HG02943 (cell line): ENCODE results near the gene MCCD1.
"Not testable (repeated sequence)": the region's sequence is repeated elsewhere in the genome, so short reads cannot be mapped to it uniquely, and the experiment has no call there.

ENCODE experiments used
- ATAC-seq: cut with Tn5 transposase; IDR thresholded peaks from one replicate; pipeline ENCODE4 v1.9.1; 2021; ENCODE audit warnings: mild to moderate bottlenecking, low read depth, moderate library complexity; ENCODE audit not compliant: unreplicated experiment

The MCCD1 gene

GRCh38 chr6:31528821-31529328, at the start of gene MCCD1:
MCCD1 (plus strand) TSS chr6:31528962; CDS start chr6:31529015, 53 bp downstream.
- ATAC-seq, result no peak

- ATAC-seq, result no peak
Observed at GRCh38 chr6:31479151-31479932, 49.4 kb upstream of the MCCD1 start.

GRCh38 chr6:31479933-31480535, 48.7 kb upstream of the MCCD1 start:
- no peak for ATAC-seq

- ATAC-seq, result no peak
Observed at GRCh38 chr6:31480574-31480973, 48.2 kb upstream of the MCCD1 start.

GRCh38 chr6:31483392-31483791, 45.4 kb upstream of the MCCD1 start:
- ATAC-seq, result no peak

- ATAC-seq, result no peak
Observed at GRCh38 chr6:31485055-31485454, 43.7 kb upstream of the MCCD1 start.

GRCh38 chr6:31486065-31486837, 42.5 kb upstream of the MCCD1 start:
- ATAC-seq, result not testable (repeated sequence)

- ATAC-seq, result not testable (repeated sequence)
Observed at GRCh38 chr6:31487674-31488073, 41.1 kb upstream of the MCCD1 start.

GRCh38 chr6:31489086-31489485, 39.7 kb upstream of the MCCD1 start:
- ATAC-seq, result no peak

GRCh38 chr6:31490115-31490873, 38.5 kb upstream of the MCCD1 start:
- ATAC-seq, result no peak

- ATAC-seq, result not testable (repeated sequence)
Observed at GRCh38 chr6:31493550-31493874, 35.2 kb upstream of the MCCD1 start.

GRCh38 chr6:31493875-31494694, 34.7 kb upstream of the MCCD1 start:
- ATAC-seq, result peak; percentile 49

GRCh38 chr6:31495580-31495979, 33.2 kb upstream of the MCCD1 start:
- no peak for ATAC-seq

- ATAC-seq, result not testable (repeated sequence)
Observed at GRCh38 chr6:31496826-31497225, 31.9 kb upstream of the MCCD1 start.

GRCh38 chr6:31497531-31498476, 31.0 kb upstream of the MCCD1 start, which contains the start of gene MICB:
MICB (plus strand) TSS chr6:31498145; CDS start chr6:31498194, 49 bp downstream.
- peak; percentile 43 for ATAC-seq

- no peak for ATAC-seq
Observed at GRCh38 chr6:31498748-31499147, 30.0 kb upstream of the MCCD1 start.

GRCh38 chr6:31499648-31500047, 29.1 kb upstream of the MCCD1 start:
- ATAC-seq, result not testable (repeated sequence)

- ATAC-seq, result no peak
Observed at GRCh38 chr6:31502586-31502985, 26.2 kb upstream of the MCCD1 start.
